ENCODE results near the gene TSN. TPM values are rescaled to one million over a fixed set of nuclear protein-coding genes. Genes with fewer than 3 reads are reported as not detected.

TSN gene
- total and polyA plus RNA-seq, 9 of the 15 experiments (the other 6 are each of a cell fraction or from before 2014, with no cell fraction given) = 63.2 to 152 (median 95.2) TPM

DNA sequence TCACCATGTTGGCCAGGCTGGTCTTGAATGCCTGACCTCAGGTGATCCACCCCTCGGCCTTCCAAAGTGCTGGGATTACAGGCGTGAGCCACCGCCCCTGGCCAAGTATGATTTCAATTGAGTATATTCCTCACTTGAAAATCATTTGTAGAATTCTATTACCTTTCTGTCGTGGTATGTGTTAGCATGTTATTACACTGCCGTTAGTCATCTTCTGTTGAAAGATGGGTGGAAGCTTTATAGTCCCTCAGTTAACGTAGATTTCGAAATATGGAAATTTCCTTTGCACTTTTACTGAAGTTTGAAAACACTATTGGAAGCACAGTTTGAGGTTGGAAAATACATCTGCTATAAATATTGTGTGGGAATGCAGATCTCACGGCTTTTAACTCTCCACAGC lies 33.5 kb upstream of the TSN start:
- Histone ChIP-seq H3K9me1 (ENCODE audit: control insufficient read depth, insufficient read depth, low read length) (no peaks in the 10 kb centered on the region), H3K27ac (ENCODE audit: extremely low read depth, low read depth, low read length) (no peak overlapping the region), H3K79me2 (ENCODE audit: control insufficient read depth, insufficient read depth, low read length) (no peaks in the 10 kb centered on the region), H4K20me1 (replicated peaks; ENCODE audit: control insufficient read depth, insufficient read depth, low read length) (no peaks in the 10 kb centered on the region), H3K9me3 (replicated peaks; ENCODE audit: control insufficient read depth, insufficient read depth, low read depth, low read length) (no peaks in the 10 kb centered on the region), H3K4me3 (no peak overlapping the region), H3K27me3 (ENCODE audit: control insufficient read depth in 2 of 2, insufficient read depth in 2 of 2, low read length in 2 of 2) (no peaks in the 10 kb centered on the region), H3K9ac (ENCODE audit: insufficient read depth in 1 of 2, low read depth in 2 of 2, low read length in 2 of 2) (no peak overlapping the region), H3K4me1 (replicated peaks in 1 of 2; ENCODE audit: control insufficient read depth in 2 of 2, insufficient read depth in 2 of 2, low read length in 2 of 2) (peaks cover 6 to 16% of the 10 kb centered on the region in 2 experiments; a peak in 4 of 5 replicates), H3K4me2 (ENCODE audit: insufficient read depth, low read length) (no peak overlapping the region), H2AFZ (ENCODE audit: low read depth, low read length) (no peak overlapping the region), H3K36me3 (ENCODE audit: control insufficient read depth, insufficient read depth, low read length) (peaks cover 5% of the 10 kb centered on the region; the same call in 2 of the 3 replicates)
- TF ChIP-seq HNRNPL (IDR thresholded peaks at IDR 0.05; ENCODE audit: low read depth, low read length) (no peak), CEBPG (CRISPR knock-in tag; IDR thresholded peaks at IDR 0.05) (no peak), CEBPG (tag; conservative IDR thresholded peaks at IDR 0.05 in 1 of 2, IDR thresholded peaks at IDR 0.05 in 1 of 2) (peak in 1 of 2 experiments; percentile 51; a peak in 1 of 4 replicates), ZC3H11A (IDR thresholded peaks at IDR 0.05; ENCODE audit: low read depth, low read length) (no peak), CEBPB (tag; IDR thresholded peaks at IDR 0.05) (peak; percentile 16; the same call in 1 of the 2 replicates), RBM14 (IDR thresholded peaks at IDR 0.05; ENCODE audit: borderline replicate concordance, insufficient read depth, low read depth, low read length) (no peak), FOXA1 (IDR thresholded peaks at IDR 0.05; ENCODE audit: borderline replicate concordance) (no peak), ILF3 (IDR thresholded peaks at IDR 0.05; ENCODE audit: borderline replicate concordance) (no peak), HNRNPLL (IDR thresholded peaks at IDR 0.05; ENCODE audit: low read depth, low read length, poor library complexity, severe bottlenecking) (no peak), NR4A1 (CRISPR knock-in tag; IDR thresholded peaks at IDR 0.05) (no peak), NR4A1 (tag; IDR thresholded peaks at IDR 0.05) (no peak), ZBTB8A (IDR thresholded peaks at IDR 0.05; ENCODE audit: partially characterized antibody) (no peak), CCAR2 (IDR thresholded peaks at IDR 0.05; ENCODE audit: low read depth, low read length) (no peak), KDM1A (IDR thresholded peaks at IDR 0.05) (no peak)
- TF ChIP-seq, protein P1, sequence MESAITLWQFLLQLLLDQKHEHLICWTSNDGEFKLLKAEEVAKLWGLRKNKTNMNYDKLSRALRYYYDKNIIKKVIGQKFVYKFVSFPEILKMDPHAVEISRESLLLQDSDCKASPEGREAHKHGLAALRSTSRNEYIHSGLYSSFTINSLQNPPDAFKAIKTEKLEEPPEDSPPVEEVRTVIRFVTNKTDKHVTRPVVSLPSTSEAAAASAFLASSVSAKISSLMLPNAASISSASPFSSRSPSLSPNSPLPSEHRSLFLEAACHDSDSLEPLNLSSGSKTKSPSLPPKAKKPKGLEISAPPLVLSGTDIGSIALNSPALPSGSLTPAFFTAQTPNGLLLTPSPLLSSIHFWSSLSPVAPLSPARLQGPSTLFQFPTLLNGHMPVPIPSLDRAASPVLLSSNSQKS (CRISPR knock-in tag; IDR thresholded peaks at IDR 0.05) = no peak
- TF ChIP-seq, protein P2, sequence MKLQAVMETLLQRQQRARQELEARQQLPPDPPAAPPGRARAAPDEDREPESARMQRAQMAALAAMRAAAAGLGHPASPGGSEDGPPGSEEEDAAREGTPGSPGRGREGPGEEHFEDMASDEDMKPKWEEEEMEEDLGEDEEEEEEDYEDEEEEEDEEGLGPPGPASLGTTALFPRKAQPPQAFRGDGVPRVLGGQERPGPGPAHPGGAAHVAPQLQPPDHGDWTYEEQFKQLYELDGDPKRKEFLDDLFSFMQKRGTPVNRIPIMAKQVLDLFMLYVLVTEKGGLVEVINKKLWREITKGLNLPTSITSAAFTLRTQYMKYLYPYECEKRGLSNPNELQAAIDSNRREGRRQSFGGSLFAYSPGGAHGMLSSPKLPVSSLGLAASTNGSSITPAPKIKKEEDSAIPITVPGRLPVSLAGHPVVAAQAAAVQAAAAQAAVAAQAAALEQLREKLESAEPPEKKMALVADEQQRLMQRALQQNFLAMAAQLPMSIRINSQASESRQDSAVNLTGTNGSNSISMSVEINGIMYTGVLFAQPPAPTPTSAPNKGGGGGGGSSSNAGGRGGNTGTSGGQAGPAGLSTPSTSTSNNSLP (IDR thresholded peaks at IDR 0.05; ENCODE audit: borderline replicate concordance, low read depth, low read length) = no peak
- TF ChIP-seq, protein P3, sequence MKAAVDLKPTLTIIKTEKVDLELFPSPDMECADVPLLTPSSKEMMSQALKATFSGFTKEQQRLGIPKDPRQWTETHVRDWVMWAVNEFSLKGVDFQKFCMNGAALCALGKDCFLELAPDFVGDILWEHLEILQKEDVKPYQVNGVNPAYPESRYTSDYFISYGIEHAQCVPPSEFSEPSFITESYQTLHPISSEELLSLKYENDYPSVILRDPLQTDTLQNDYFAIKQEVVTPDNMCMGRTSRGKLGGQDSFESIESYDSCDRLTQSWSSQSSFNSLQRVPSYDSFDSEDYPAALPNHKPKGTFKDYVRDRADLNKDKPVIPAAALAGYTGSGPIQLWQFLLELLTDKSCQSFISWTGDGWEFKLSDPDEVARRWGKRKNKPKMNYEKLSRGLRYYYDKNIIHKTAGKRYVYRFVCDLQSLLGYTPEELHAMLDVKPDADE (conservative IDR thresholded peaks at IDR 0.05; ENCODE audit: control insufficient read depth, low read depth, low read length) = no peak
- ATAC-seq (no peak), FAIRE-seq (no peak), DNase-seq (ENCODE audit: extremely low read depth in 1 of 4, low spot score in 3 of 4) (no peak)
- WGBS (ENCODE audit: insufficient coverage, low coverage, missing lambda C conversion rate) = 63% methylated on average over 8 of the region's 8 CpGs
- in situ Hi-C loops (cut with MboI) (no loop called here), intact Hi-C loops (cut with micrococcal nuclease) (loop anchor here (2.0 to 5.0 kb wide), 2 partner anchors 70 to 191 kb away; partner anchors contain the start of gene RNU4ATAC)
- ChIA-PET CTCF (ENCODE audit: low intra/inter-chr PET ratio) (no interaction called here), POLR2A (interaction anchor here (0.6 to 3.9 kb wide), 2 partner anchors 191 to 348 kb away, joined by 4 to 15 read pairs; partner anchors contain the start of gene RNU4ATAC)
- BruUV-seq (replicated peaks) = no TSS peak
